ENCODE results near the gene CT45A1.
"Not testable (repeated sequence)": the region's sequence is repeated elsewhere in the genome, so short reads cannot be mapped to it uniquely, and the experiment has no call there.

Gene CT45A1

DNA sequence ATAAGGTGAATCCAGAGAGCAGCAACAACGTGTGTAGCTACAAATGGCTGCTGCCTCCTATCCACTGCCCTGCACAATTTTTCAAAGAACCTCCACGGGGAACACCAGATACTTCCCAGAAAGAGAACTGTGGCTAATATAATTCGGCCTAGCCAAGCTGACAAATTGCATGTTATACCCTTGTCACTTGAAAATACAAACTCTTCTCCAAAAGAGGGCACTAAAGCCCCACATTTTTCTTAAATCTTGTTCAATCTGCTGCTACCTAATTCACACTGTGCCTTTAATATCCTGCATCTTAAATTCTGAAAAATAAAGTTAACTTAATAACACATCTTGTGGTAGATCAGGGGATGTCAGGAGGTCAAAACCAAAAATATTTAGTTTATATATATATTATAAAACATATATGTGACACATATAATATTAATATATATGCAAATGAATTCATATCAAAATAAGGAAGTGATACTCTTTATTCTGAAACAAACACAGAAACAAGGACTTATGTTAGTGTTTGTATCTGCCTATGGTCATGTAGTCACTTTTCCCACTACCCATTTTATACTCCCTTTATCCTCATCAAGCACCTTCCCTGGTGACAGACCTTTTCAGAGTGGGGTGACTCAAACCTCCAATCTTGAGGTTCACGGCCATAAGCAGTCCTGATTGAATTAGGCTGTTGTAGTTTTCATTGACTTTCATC is 24.1 kb downstream of the CT45A1 start:
- Histone ChIP-seq H3K9ac (ENCODE audit: insufficient read length, low read depth) (no peak overlapping the region), H3K4me3 (ENCODE audit: insufficient read length, low read depth) (no peak overlapping the region), H3K9me3 (ENCODE audit: insufficient read depth, low read length) (no peaks in the 10 kb centered on the region), H3K27me3 (ENCODE audit: insufficient read depth, insufficient read length) (no peaks in the 10 kb centered on the region), H3K4me1 (ENCODE audit: insufficient read depth, insufficient read length) (no peaks in the 10 kb centered on the region), H3K36me3 (ENCODE audit: insufficient read depth, insufficient read length, low read length) (no peaks in the 10 kb centered on the region)
- TF ChIP-seq SUZ12 (IDR thresholded peaks at IDR 0.05; ENCODE audit: extremely low read depth, insufficient read depth, insufficient read length): no peak
- no peak for DNase-seq (ENCODE audit: low read depth, low spot score)

GRCh38 chrX:135740681-135741149 is 27.3 kb downstream of the CT45A1 start:
- no peak for DNase-seq (ENCODE audit: low read depth, low spot score)
- Histone ChIP-seq H3K36me3 (ENCODE audit: insufficient read depth, insufficient read length, low read length) (no peaks in the 10 kb centered on the region), H3K9ac (ENCODE audit: insufficient read length, low read depth) (no peak overlapping the region), H3K27me3 (ENCODE audit: insufficient read depth, insufficient read length) (no peaks in the 10 kb centered on the region), H3K4me1 (ENCODE audit: insufficient read depth, insufficient read length) (no peaks in the 10 kb centered on the region), H3K4me3 (ENCODE audit: insufficient read length, low read depth) (no peak overlapping the region), H3K9me3 (ENCODE audit: insufficient read depth, low read length) (no peaks in the 10 kb centered on the region)
- no peak for TF ChIP-seq SUZ12 (IDR thresholded peaks at IDR 0.05; ENCODE audit: extremely low read depth, insufficient read depth, insufficient read length)
- TF ChIP-seq YY1 (IDR thresholded peaks at IDR 0.05; ENCODE audit: insufficient read depth, insufficient read length): no peak
- TF ChIP-seq ZNF274 (IDR thresholded peaks at IDR 0.05; ENCODE audit: low read depth, low read length): no peak

- Histone ChIP-seq H3K4me1 (ENCODE audit: insufficient read depth, insufficient read length) (no peaks in the 10 kb centered on the region), H3K9me3 (ENCODE audit: insufficient read depth, low read length) (no peaks in the 10 kb centered on the region), H3K27me3 (ENCODE audit: insufficient read depth, insufficient read length) (no peaks in the 10 kb centered on the region), H3K9ac (ENCODE audit: insufficient read length, low read depth) (no peak overlapping the region), H3K4me3 (ENCODE audit: insufficient read length, low read depth) (no peak overlapping the region), H3K36me3 (ENCODE audit: insufficient read depth, insufficient read length, low read length) (no peaks in the 10 kb centered on the region)
- no peak for TF ChIP-seq ZNF274 (IDR thresholded peaks at IDR 0.05; ENCODE audit: low read depth, low read length)
- no peak for TF ChIP-seq SUZ12 (IDR thresholded peaks at IDR 0.05; ENCODE audit: extremely low read depth, insufficient read depth, insufficient read length)
- no peak for DNase-seq (ENCODE audit: low read depth, low spot score)
Observed at GRCh38 chrX:135741192-135741715, 27.8 kb downstream of the CT45A1 start.

GRCh38 chrX:135744739-135745138 is 31.3 kb downstream of the CT45A1 start:
- DNase-seq (ENCODE audit: low read depth, low spot score); H3K4me1 ChIP-seq (ENCODE audit: insufficient read depth, insufficient read length); H3K9me3 ChIP-seq (ENCODE audit: insufficient read depth, low read length); H3K27me3 ChIP-seq (ENCODE audit: insufficient read depth, insufficient read length); H3K9ac ChIP-seq (ENCODE audit: insufficient read length, low read depth); H3K36me3 ChIP-seq (ENCODE audit: insufficient read depth, insufficient read length, low read length); H3K4me3 ChIP-seq (ENCODE audit: insufficient read length, low read depth): not testable (repeated sequence)

- not testable (repeated sequence) for H3K9ac ChIP-seq (ENCODE audit: insufficient read length, low read depth); H3K9me3 ChIP-seq (ENCODE audit: insufficient read depth, low read length); H3K4me1 ChIP-seq (ENCODE audit: insufficient read depth, insufficient read length); H3K36me3 ChIP-seq (ENCODE audit: insufficient read depth, insufficient read length, low read length); DNase-seq (ENCODE audit: low read depth, low spot score); H3K4me3 ChIP-seq (ENCODE audit: insufficient read length, low read depth); H3K27me3 ChIP-seq (ENCODE audit: insufficient read depth, insufficient read length)
Observed at GRCh38 chrX:135768091-135768490, 54.7 kb downstream of the CT45A1 start, which contains the start of gene CT45A3. Gene CT45A3 (minus strand): TSS chrX:135768191. CDS start chrX:135764444, 3,747 bp downstream.
